OCI-LY7 (cell line): Measurements from ENCODE around the gene GRN.
"Not testable (repeated sequence)": the region's sequence is repeated elsewhere in the genome, so short reads cannot be mapped to it uniquely, and the experiment has no call there.

ENCODE experiments used
- CTCF ChIP-seq: fragments of 200-600 bp; sonication (generic); conservative IDR thresholded peaks from 2 replicates; pipeline ENCODE4 v1.5.1; 2014; ENCODE audit warnings: mild to moderate bottlenecking, antibody characterized with exemption, low read length, moderate library complexity, mixed read lengths
- EZH2phosphoT487 ChIP-seq: fragments of 200-600 bp; sonication (generic); IDR thresholded peaks from 2 replicates; pipeline ENCODE4 v1.6.1; 2018; ENCODE audit warnings: low read depth, borderline replicate concordance, mild to moderate bottlenecking, mixed run types, antibody characterized with exemption, low read length, moderate library complexity, mixed read lengths

- not testable (repeated sequence) for TF ChIP-seq CTCF, EZH2phosphoT487
These were observed 4.5 kb upstream of the GRN start for GRCh38 chr17:44340553-44340952.
